ENCODE data around the gene GNPTG.

- no peak for TF ChIP-seq FOXJ3 (CRISPR knock-in tag; IDR thresholded peaks at IDR 0.05)
- TF ChIP-seq, protein P1, sequence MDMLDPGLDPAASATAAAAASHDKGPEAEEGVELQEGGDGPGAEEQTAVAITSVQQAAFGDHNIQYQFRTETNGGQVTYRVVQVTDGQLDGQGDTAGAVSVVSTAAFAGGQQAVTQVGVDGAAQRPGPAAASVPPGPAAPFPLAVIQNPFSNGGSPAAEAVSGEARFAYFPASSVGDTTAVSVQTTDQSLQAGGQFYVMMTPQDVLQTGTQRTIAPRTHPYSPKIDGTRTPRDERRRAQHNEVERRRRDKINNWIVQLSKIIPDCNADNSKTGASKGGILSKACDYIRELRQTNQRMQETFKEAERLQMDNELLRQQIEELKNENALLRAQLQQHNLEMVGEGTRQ (IDR thresholded peaks at IDR 0.05; ENCODE audit: borderline replicate concordance, low read depth, low read length) = no peak
- TF ChIP-seq, protein P2, sequence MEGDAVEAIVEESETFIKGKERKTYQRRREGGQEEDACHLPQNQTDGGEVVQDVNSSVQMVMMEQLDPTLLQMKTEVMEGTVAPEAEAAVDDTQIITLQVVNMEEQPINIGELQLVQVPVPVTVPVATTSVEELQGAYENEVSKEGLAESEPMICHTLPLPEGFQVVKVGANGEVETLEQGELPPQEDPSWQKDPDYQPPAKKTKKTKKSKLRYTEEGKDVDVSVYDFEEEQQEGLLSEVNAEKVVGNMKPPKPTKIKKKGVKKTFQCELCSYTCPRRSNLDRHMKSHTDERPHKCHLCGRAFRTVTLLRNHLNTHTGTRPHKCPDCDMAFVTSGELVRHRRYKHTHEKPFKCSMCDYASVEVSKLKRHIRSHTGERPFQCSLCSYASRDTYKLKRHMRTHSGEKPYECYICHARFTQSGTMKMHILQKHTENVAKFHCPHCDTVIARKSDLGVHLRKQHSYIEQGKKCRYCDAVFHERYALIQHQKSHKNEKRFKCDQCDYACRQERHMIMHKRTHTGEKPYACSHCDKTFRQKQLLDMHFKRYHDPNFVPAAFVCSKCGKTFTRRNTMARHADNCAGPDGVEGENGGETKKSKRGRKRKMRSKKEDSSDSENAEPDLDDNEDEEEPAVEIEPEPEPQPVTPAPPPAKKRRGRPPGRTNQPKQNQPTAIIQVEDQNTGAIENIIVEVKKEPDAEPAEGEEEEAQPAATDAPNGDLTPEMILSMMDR (IDR thresholded peaks at IDR 0.05) = no peak
- no peak for TF ChIP-seq EZH2phosphoT487 (IDR thresholded peaks at IDR 0.05; ENCODE audit: borderline replicate concordance, low read depth)
- no peak for TF ChIP-seq RCOR1 (IDR thresholded peaks at IDR 0.05; ENCODE audit: low read length)
- TF ChIP-seq POLR2AphosphoS5 (IDR thresholded peaks at IDR 0.05; ENCODE audit: low read depth, low read length) = no peak
- TF ChIP-seq, protein P3, sequence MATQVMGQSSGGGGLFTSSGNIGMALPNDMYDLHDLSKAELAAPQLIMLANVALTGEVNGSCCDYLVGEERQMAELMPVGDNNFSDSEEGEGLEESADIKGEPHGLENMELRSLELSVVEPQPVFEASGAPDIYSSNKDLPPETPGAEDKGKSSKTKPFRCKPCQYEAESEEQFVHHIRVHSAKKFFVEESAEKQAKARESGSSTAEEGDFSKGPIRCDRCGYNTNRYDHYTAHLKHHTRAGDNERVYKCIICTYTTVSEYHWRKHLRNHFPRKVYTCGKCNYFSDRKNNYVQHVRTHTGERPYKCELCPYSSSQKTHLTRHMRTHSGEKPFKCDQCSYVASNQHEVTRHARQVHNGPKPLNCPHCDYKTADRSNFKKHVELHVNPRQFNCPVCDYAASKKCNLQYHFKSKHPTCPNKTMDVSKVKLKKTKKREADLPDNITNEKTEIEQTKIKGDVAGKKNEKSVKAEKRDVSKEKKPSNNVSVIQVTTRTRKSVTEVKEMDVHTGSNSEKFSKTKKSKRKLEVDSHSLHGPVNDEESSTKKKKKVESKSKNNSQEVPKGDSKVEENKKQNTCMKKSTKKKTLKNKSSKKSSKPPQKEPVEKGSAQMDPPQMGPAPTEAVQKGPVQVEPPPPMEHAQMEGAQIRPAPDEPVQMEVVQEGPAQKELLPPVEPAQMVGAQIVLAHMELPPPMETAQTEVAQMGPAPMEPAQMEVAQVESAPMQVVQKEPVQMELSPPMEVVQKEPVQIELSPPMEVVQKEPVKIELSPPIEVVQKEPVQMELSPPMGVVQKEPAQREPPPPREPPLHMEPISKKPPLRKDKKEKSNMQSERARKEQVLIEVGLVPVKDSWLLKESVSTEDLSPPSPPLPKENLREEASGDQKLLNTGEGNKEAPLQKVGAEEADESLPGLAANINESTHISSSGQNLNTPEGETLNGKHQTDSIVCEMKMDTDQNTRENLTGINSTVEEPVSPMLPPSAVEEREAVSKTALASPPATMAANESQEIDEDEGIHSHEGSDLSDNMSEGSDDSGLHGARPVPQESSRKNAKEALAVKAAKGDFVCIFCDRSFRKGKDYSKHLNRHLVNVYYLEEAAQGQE (IDR thresholded peaks at IDR 0.05; ENCODE audit: low read depth, low read length) = no peak
- TF ChIP-seq, protein P4, sequence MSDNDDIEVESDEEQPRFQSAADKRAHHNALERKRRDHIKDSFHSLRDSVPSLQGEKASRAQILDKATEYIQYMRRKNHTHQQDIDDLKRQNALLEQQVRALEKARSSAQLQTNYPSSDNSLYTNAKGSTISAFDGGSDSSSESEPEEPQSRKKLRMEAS (IDR thresholded peaks at IDR 0.05; ENCODE audit: low read depth) = no peak
- no peak for TF ChIP-seq MXI1 (IDR thresholded peaks at IDR 0.05; ENCODE audit: low read depth, low read length)
- no peak for TF ChIP-seq TAF1 (IDR thresholded peaks at IDR 0.05; ENCODE audit: borderline replicate concordance, low read depth, low read length)
- no peak for TF ChIP-seq MEF2A (IDR thresholded peaks at IDR 0.05; ENCODE audit: borderline replicate concordance, low read depth)
- no peak for TF ChIP-seq SIN3A (IDR thresholded peaks at IDR 0.05; ENCODE audit: borderline replicate concordance, low read depth, low read length)
- no peak for TF ChIP-seq TCF12 (IDR thresholded peaks at IDR 0.05)
- no peak for TF ChIP-seq NRF1 (IDR thresholded peaks at IDR 0.05; ENCODE audit: low read depth, low read length)
Measured at GRCh38 chr16:1371054-1371978, 19.6 kb downstream of the GNPTG start.
